HG03045 (cell line): ENCODE data around the gene ARHGAP28.

Experiments
- ATAC-seq: cut with Tn5 transposase; IDR thresholded peaks from one replicate; pipeline ENCODE4 v1.9.1; 2021; ENCODE audit warnings: mild to moderate bottlenecking, moderate library complexity; ENCODE audit not compliant: unreplicated experiment

Gene ARHGAP28, protein sequence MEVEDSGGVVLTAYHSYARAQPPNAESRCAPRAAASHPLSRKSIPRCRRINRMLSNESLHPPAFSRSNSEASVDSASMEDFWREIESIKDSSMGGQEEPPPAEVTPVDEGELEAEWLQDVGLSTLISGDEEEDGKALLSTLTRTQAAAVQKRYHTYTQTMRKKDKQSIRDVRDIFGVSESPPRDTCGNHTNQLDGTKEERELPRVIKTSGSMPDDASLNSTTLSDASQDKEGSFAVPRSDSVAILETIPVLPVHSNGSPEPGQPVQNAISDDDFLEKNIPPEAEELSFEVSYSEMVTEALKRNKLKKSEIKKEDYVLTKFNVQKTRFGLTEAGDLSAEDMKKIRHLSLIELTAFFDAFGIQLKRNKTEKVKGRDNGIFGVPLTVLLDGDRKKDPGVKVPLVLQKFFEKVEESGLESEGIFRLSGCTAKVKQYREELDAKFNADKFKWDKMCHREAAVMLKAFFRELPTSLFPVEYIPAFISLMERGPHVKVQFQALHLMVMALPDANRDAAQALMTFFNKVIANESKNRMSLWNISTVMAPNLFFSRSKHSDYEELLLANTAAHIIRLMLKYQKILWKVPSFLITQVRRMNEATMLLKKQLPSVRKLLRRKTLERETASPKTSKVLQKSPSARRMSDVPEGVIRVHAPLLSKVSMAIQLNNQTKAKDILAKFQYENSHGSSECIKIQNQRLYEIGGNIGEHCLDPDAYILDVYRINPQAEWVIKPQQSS

DNA sequence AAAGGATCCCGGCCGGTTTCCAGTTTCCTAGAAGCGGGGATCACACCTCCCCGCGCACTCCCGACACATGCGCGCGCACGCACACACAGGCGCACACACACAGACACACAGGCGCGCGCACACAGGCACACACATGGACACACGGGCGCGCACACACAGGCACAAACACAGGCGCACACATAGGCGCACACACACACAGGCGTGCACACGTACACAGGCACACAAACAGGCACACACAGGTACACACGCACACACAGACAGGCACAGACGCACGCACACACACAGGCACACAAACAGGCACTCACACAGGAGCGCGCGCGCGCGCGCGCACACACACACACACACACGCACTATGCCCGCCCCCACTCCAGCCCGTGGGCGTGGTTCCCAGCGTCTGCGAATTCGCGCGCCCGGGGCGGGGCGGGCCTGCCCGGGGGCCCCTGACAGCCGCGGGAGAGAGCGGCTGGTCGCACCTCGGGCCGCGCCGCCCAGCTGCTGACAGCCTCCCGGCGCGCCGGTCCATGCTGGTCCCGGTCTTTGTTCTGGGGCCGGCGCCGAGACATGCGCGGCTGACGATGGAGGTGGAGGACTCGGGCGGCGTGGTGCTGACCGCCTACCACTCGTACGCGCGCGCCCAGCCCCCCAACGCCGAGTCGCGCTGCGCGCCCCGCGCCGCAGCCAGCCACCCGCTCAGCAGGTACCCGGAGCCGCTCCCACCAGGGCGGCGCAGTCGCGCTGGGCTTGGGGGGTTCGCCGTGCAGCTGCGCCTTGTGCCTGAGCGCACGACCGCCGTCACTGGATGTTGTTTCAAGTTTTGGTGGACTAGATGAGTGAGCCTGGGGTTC lies at the start of gene ARHGAP28:
ARHGAP28 (plus strand) TSS at position 470 of the 845 bp plus-strand sequence; CDS start at position 576, 106 bp downstream.
- no peak for ATAC-seq

DNA sequence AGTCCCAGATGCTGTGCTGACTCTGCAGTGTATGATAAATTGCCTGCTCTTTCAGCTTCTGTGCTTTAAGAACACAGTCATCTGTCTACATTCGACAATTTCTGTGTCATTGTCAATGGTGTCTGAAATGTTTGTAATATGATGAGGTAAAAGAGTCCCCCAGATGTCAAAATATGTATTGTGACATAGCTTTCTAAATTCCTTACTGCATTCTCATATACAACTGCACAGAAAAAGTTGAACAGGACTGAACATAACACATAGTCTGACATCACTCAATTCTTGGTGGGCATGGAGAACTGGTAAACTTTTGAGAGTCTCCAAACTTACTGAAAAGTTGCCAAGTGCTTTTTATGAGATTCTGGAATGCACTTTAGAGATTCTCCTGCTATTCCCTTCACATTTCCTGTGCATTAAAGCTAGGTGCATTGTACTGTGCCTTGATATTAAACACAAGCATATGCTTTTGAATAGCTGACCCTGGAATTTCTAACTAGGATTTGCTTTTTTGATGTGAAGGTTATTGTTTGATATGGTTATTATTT lies 48.1 kb upstream of the ARHGAP28 start:
- ATAC-seq: no peak

DNA sequence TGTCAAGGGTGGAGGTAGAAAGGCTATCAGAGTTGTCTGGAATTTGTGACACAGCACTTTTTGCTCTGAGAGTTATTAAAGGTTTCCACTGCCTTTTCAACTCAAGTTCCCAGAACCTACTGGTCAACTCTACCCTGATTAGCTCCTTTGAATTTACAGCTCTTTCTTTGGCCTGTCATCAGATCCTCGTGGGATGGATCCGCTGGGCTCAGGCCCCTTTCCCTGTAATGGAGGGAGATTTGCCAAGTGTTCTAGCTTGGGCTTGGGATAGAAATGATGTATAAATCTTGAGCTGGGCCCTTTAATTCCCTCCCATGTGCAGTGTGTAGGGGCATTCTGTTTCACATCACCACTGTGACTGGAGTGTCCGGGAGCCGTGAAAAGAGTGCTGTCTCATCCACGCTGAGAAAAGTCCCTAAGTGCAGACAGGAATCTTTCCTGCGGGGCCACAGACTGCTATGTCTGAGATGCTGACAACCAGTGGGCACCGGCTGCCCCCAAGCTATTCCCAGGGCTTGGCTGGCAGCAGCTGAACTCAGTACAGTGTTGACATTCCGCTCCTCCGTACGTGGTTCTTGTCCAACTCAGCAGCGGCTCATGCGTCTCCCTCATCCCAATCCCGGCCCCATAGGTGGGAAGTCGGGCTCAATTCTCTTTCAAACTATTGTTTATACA lies 46.9 kb upstream of the ARHGAP28 start:
- no peak for ATAC-seq

DNA sequence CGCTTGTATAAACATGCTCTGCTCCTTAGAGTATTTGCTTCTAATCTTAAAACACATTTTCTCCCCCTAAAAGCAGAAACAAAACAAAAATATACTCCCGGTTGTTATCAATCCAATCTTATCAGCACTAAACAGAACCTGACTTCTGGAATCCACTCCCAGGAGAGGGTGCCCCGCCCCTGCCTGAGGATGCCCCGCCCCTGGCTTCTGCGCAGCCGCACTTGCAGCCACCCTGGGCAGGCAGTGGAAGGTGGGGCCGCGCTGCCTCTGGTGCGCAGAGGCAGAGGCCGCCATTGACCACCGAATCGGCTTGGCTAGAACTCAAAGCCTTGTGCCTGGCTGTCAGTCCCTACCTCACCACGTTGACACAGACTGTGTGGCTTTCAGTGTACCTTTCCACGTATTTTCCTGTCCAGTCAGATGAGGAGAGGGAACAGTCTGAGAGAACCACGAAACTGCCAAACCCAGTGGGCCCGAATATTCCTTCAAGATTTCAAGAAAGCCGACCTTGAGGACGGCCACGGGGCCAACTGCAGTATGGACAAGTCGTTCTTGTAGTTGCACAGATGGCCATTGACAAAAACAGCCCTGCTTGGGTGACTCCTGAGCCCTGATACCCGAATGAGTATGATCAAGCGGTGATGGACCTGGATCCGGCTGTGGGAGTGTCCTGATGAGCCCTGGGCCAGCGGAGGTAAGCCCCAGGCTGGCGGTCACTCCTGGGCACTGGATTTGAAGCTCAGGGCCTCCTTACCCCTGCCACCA lies 46.2 kb upstream of the ARHGAP28 start:
- ATAC-seq: no peak

DNA sequence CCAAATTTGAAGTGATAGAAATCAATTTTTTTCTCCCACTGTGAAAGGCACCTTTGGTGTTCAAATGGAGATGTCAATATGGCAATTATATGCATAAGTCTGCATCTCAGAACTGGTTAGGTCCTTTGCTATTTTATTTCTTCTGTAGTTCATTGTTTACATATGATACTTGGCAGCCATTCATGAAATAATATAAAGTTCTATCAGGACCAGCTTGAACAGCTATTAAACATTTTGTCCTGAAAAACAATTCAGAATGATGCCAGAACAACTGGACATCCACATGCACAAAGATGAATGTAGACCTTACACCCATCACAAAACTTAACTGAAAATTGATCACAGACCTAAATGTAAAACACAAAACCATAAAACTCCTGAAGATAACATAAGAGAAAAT lies 41.8 kb upstream of the ARHGAP28 start:
- no peak for ATAC-seq

DNA sequence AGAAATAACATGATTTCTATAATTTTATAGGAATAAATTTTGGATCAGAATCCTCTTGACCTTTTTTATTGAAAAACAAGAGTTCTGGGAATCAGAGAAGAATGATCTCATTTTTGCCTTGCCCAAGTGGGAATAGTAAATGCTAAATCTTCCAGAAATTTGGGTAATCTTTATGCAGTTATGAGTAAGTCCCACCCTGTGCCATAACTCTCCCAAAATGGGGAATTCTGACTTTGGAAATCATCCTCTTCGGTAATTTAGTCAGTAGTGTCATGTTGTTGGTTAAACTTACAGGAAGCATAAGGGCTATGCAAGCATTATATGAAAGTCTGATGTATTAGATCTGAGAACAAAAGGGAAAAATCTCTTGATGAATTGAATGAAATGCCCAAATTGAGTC lies 20.6 kb upstream of the ARHGAP28 start:
- no peak for ATAC-seq

DNA sequence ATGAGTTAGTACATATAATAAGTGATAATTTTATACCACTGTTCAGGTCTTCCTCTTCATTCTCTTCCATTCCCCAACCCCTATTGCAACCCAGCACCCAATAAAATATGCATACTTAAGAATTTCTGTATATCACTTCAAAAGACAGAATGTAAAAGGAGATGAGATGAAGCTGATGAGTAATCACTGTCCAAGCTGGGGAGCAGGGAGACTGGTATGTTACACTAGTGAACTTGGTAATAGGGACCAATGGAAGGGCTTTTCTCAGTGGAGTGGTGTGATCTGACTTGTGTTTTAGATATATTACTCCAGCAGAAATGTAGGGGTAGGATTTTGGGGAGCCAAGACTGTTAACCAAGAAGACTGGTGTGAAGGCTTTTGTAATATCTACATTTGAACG lies 18.0 kb upstream of the ARHGAP28 start:
- no peak for ATAC-seq

DNA sequence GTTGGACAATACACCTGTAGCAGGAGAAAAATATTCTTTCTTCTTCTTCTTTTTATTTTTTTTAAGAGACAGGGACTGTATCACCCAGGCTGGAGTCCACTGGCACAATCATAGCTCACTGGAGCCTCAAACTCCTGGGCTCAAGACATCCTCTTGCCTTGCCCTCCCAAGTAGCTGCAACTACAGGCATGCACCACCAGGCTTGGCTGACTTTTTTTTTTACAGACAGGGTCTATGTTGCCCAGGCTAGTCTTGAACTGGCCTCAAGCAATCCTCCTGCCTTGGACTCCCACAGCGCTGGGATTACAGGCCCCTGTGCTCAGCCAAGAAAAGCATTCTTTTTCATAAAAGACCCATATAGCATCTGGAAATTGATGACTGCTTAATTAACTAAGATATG lies 17.1 kb upstream of the ARHGAP28 start:
- ATAC-seq: no peak

DNA sequence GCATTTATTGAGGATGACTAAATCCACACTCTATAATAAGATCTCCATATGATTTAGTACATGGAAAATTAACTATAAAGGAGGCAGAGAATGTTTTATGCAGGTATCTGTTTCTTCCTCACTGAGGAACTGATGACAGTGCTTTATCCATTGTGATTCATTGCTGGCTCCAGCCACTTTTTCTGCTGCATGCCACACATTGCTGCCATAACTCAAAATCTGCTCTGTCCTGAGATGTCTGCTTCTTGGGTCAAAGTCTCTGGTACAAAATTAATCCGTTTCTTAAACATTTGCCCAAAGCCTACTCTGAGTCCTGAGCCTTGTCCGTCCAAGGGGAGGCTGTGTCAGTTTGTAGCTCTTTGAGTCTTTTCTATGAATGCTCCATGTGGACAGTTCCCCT lies 15.5 kb upstream of the ARHGAP28 start:
- no peak for ATAC-seq

DNA sequence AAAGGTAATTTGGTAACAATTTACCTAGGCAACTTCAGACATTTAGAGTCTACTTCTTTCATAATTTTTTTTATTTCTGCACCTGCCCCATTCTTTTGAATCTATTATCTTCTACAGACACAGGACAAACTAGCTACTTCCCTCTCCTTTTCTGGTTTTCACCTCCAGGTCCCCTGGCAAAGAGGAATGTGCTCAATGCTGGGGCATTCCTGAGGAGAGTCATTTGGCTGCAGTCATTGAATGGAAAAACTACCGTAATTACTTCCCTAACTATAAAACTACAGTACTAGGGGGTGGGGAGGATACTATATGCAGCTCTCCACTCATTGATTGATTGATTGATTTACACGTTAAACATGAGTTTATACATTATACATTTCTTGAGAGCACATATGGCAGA lies 11.2 kb upstream of the ARHGAP28 start:
- ATAC-seq: no peak

DNA sequence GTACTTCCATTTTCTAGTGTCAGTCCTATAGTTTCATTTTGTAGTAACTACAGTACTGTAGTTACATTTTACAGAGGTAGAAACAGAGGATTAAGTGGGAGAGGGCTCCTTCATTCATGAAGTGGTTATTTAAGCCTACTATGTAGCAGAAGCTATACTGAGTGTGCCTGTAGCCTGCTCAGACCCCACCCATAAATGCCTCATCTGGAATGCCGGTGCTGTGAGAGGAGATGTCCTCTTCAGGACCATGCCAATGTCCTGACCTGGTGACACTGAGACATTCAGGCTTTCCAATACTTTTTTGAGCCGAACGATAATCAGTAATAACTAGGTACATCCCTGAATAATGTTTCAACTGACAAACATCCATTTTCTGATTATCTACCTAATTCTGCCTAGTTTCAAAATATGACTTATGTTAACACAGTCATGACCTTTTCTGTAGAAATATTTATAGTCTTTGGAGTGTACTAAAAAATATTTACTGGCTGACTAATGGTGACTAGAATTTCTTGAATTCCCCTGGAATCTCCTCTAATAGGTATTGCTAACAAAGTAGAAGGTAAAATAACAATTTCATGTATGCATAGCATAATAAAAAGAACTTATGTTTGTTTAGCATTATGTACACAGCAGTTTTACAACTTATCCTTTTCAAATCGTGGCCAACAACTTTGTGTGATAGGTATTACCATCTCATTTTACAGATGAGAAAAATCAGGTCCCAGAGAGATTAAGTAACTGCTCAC lies 10.2 kb upstream of the ARHGAP28 start:
- ATAC-seq: no peak

DNA sequence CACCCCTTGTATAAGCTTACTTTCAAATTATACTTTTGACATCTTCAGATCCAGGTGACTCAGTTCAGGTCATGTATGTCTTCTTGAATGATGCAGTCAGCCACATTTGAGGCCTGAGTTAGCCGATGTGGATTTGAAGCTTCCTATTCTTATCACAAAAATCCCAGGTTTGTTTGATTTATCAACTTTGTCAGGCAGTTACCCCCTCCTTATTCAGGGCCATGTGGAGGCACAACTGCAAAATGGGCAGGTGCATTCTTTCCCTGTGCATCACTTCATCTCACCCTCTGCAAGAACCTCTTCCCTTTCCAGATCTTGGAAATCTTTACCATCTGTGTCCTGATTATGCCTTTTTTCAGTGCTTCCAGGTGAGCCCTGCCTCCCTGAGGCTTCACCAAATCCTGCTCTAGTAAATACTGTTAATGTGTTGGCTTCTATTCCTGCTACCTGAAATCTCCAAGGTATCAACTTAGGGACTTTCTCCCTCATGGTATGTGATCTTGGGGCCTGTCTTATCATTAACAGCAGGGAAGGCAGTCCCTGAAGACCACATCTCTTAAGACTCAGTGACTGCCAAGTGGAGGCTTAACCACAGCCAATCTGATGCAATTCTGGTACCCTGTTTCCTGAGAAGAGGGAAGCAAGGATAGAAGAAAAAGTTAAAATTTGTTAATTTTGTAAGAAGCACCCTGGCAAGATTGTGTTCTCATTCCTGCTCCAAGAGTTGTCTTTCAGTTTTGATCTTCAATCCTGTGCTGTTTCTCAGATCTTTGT lies 9.4 kb upstream of the ARHGAP28 start:
- ATAC-seq: no peak

DNA sequence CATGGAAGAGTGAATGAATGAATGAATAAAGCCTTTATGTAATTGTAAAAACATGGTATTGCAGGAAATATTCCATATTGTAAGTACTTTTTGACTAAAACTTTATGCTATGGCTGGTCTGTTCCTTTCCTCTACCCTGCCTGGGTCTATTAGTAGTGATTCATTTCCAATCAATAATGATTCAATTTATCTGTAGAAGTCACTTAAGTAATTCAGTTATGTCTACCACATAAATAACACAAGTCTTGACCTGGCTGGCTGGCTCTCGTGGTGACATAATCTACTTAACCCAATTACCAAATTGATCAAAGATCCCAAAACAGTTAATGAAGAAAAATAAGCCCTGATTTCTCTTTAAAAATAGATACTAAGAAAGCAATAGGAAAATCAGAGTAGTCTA lies 7.8 kb upstream of the ARHGAP28 start:
- no peak for ATAC-seq

DNA sequence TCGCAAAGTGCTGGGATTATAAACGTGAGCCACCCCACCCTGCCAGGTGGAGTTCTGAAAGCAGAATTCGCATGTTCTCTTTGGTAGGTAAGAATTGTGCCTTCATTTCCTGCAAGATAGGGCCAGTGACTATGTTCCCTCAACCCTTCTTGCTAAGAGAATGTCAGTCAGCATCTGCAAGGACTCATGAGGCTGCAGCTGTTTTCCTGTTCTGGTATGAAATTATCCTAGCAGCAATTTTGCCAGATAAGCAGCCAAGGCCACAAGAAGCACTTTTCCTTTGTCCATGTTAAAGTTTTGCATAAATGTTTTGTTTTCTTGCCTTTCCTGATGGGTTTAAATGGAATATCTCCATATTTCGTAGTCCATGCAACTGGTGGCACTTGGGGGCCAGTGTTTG lies 6.8 kb upstream of the ARHGAP28 start:
- ATAC-seq: no peak

DNA sequence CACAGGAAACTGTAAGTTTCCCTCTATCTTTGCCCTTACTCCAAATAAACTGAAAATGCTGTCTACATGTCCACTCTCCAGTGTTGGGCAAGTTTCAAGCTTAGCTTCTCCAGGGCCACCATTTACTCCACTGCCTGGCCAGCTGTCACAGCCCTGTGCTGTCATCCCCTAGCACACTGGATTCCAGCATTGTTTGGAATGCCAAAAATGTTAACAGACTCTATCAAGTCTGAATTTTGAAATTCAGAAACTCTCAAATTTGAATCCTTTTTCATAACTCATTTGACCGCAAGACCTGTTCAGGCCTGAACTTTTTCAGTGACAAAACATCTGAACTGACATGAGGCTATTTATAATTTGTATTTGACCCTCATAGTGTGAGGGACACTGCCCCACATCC lies 5.2 kb upstream of the ARHGAP28 start:
- ATAC-seq: no peak

DNA sequence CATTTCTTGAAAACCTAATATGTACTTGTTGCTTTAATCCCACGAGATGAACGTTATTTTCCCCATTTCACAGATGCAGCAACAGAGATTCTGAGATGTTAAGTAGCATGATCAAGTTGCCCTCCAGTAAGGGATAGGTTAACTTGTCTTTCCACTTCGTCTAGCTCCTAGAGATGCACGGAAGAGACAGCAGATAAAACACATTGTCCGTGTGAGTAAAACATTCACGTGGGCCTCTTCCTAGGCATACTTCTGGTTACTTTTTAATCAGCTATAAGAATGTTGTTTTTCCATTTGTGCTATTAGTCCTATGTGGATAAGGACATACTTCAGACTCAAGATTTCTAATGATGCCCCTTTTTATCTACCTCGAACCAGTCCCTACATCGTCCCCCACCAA lies 1.2 kb upstream of the ARHGAP28 start:
- ATAC-seq: no peak

DNA sequence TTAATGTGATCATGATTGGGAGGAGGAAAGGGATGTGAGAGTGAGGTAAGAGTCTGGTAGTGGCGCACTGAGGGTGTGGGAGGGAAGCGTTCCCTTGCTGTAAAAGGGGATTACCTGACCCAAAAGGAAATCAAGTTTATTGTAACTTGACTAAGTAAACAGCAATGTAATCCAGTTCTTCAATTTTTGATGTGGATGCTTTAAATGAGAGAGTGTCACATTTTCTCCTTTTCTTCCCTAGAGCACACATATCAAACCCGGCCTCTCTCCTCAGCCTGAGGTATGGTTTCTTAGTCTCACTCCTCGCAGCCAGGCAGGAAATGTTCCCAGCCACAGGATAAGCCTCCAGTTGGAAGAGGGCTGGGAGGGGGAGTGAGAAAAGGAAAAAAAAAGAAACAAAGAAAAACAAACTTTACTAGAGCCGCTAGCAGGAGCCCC lies 688 bp upstream of the ARHGAP28 start:
- no peak for ATAC-seq
